ENCODE data around the gene TGFBR2.

Gene TGFBR2

DNA sequence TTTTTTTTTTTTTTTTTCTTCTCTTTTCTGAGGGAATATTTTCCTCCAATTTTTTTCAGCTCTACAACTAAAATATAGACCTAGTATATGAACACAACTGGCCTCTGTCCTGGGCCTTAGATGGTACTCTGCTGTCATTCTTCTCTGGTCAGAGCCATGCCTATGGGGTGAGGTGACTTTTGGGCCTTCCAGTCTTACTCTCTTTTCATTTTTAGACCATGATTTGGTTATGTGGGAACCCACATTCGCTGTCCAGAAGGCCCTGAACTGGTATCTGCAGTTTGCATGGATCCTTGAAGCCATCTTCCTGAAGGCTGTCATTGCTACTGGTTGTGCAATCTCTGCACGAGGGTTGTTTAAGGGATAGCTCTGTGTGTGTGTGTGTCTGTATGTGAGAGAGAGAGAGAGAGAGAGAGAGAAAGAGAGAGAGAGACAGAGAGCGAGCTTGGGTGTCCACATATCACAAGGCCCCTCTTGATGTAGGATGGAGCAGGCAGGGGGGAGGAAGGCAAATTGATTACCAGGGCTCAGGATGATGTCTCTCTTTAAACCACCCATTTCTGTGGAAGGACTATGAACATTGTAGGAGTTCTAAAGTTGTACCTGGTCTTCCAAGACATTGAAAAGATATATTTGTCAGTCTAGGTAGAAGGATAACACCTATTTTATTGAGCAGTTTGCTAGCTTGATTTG, 6.9 kb downstream of the TGFBR2 start:
- no peak overlapping the region for H3K4me3 ChIP-seq (replicated peaks; ENCODE audit: low read depth, low read length)
- TF ChIP-seq, protein P1, sequence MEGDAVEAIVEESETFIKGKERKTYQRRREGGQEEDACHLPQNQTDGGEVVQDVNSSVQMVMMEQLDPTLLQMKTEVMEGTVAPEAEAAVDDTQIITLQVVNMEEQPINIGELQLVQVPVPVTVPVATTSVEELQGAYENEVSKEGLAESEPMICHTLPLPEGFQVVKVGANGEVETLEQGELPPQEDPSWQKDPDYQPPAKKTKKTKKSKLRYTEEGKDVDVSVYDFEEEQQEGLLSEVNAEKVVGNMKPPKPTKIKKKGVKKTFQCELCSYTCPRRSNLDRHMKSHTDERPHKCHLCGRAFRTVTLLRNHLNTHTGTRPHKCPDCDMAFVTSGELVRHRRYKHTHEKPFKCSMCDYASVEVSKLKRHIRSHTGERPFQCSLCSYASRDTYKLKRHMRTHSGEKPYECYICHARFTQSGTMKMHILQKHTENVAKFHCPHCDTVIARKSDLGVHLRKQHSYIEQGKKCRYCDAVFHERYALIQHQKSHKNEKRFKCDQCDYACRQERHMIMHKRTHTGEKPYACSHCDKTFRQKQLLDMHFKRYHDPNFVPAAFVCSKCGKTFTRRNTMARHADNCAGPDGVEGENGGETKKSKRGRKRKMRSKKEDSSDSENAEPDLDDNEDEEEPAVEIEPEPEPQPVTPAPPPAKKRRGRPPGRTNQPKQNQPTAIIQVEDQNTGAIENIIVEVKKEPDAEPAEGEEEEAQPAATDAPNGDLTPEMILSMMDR (IDR thresholded peaks at IDR 0.05; ENCODE audit: insufficient read depth, low read length, poor library complexity, severe bottlenecking): no peak

DNA sequence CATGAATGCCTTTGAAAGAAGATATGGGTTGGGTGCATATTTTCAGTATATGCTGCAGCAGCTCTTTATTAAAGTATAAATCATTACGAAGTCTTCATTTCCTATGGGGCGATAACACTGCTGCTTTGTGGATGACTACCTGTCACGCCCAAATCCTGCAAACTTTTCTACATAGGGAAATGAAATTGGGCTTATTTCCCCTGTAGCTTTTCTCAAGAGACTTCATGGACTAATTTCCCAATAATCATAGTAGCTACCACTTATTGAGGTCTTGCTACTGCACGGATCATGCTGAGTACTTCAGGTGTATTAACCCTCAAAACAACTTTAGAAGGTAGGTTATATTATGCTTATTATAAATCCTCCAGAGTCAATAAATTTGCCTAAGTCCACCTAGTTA, 8.0 kb downstream of the TGFBR2 start:
- Histone ChIP-seq H3K27me3 (replicated peaks; ENCODE audit: control insufficient read depth, insufficient read depth, low read length) (no peaks in the 10 kb centered on the region), H3K4me3 (replicated peaks; ENCODE audit: low read depth, low read length) (no peak overlapping the region), H3K36me3 (ENCODE audit: control insufficient read depth, insufficient read depth, low read length) (no peaks in the 10 kb centered on the region)
- no peak for DNase-seq (ENCODE audit: extremely low read depth, insufficient read length)
- TF ChIP-seq, protein P1 (IDR thresholded peaks at IDR 0.05; ENCODE audit: insufficient read depth, low read length, poor library complexity, severe bottlenecking): no peak

More for the DNA sequence above, 6.9 kb downstream of the TGFBR2 start:
- Histone ChIP-seq H3K36me3 (ENCODE audit: control insufficient read depth, insufficient read depth, low read length) (no peaks in the 10 kb centered on the region), H3K27me3 (replicated peaks; ENCODE audit: control insufficient read depth, insufficient read depth, low read length) (no peaks in the 10 kb centered on the region)
- no peak for DNase-seq (ENCODE audit: extremely low read depth, insufficient read length)

DNA sequence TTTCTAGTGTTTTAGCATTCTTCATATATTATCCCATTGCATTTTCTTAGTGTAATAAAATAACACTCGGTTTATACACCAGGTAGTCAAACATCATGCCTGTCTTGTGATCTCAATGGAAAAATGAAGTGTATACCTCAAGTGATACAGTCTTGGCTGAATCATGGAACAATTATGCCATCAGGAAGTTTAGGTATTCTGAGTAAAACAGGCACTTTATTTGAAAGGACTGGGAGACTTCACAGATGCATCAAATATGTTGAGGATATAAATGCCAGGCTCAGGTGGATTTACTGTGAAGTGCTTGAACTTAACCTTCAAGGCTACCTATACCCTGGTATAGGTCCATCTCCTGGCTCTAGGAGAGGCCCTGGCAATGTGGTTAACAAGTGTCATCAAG, 8.5 kb downstream of the TGFBR2 start:
- TF ChIP-seq, protein P1 (IDR thresholded peaks at IDR 0.05; ENCODE audit: insufficient read depth, low read length, poor library complexity, severe bottlenecking): no peak
- H3K4me3 ChIP-seq (replicated peaks; ENCODE audit: low read depth, low read length): no peak overlapping the region
- no peaks in the 10 kb centered on the region for H3K27me3 ChIP-seq (replicated peaks; ENCODE audit: control insufficient read depth, insufficient read depth, low read length)
- no peaks in the 10 kb centered on the region for H3K36me3 ChIP-seq (ENCODE audit: control insufficient read depth, insufficient read depth, low read length)
- no peak for DNase-seq (ENCODE audit: extremely low read depth, insufficient read length)

DNA sequence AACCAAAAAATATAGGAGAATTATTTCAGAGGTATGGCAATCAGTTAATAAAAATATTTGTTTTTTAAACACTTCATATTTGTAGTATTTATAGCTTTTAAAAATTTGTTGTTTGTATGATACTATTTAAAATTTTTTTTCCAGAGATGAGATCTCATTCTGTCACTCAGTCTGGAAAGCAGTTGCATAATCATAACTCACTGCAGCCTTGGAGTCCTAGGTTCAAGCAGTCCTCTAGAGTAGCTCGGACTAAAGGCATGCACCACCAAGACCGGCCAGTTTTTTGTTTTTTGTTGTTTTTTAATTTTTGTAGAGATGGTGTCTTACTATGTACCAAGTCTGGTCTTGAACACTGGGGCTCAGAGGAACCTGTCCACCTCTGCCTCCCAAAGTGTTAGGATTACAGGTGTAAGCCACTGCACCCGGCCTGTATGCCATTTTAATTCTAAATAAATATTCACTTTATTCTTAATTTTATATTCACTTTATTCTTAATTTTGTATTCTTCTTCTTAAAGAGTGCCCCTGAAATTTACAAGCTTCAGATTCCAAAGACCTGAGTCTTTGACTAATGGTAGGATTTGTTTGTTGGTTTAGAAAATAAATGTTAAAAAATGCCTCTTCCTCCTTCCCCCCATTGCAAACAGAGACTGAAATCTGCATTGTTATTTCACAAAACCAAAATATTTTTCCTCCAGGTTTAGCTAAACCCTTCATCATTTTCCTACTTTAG, 9.4 kb downstream of the TGFBR2 start:
- Histone ChIP-seq H3K4me3 (replicated peaks; ENCODE audit: low read depth, low read length) (no peak overlapping the region), H3K36me3 (ENCODE audit: control insufficient read depth, insufficient read depth, low read length) (no peaks in the 10 kb centered on the region), H3K27me3 (replicated peaks; ENCODE audit: control insufficient read depth, insufficient read depth, low read length) (no peaks in the 10 kb centered on the region)
- TF ChIP-seq, protein P1 (IDR thresholded peaks at IDR 0.05; ENCODE audit: insufficient read depth, low read length, poor library complexity, severe bottlenecking): no peak
- no peak for DNase-seq (ENCODE audit: extremely low read depth, insufficient read length)

DNA sequence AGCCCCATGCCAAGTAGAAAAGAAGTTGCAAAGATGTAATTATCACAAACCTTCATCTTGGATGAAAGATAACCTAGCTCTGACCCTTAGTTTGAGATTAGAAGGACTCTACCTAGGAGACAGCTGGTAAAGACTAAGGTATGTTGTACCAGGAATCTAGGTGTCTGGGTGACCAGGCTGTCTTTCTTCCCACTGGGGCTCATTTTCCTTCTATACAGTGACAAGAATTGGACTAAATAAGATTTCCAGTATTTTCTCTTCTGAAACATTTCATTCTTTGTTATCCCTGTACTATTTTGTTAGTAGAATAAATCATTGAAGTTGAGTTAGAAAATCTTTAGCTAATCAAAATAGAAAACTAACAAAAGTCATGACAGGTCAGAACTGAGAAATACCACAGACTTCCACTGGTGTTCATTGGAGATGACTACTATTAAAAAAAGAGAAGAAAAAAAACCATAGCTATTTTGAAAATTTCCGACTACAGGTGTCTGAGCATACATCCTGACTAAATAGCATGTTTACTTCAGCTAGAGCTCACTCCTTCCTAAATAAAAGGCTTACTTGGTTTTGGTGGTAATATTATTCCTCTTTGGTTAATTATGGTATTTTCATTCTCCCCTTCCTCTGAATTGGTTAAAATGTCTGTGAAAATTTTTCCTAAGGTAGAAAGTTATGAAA, 10.1 kb downstream of the TGFBR2 start:
- H3K27me3 ChIP-seq (replicated peaks; ENCODE audit: control insufficient read depth, insufficient read depth, low read length): no peaks in the 10 kb centered on the region; the same call in 1 of the 2 replicates
- H3K36me3 ChIP-seq (ENCODE audit: control insufficient read depth, insufficient read depth, low read length): no peaks in the 10 kb centered on the region
- DNase-seq (ENCODE audit: extremely low read depth, insufficient read length): no peak
- TF ChIP-seq, protein P1 (IDR thresholded peaks at IDR 0.05; ENCODE audit: insufficient read depth, low read length, poor library complexity, severe bottlenecking): no peak
- no peak overlapping the region for H3K4me3 ChIP-seq (replicated peaks; ENCODE audit: low read depth, low read length)
